BLaER1 treated with 17β-estradiol and CSF1 and Interleukin-3, amounts not matched to agents 10 nM and 100 nM (cell line): ENCODE results near the gene WRNIP1.

Source experiments
- H3K27ac ChIP-seq, 11 experiments: shearing (Covaris generic); formaldehyde crosslinking; 2 replicates each; pipeline ENCODE4 v1.8.1; 2022
- H3K27me3 ChIP-seq, 11 experiments: shearing (Covaris generic); formaldehyde crosslinking; 2 replicates each; pipeline ENCODE4 v1.8.1; 2022
- H3K36me3 ChIP-seq, 11 experiments: shearing (Covaris generic); formaldehyde crosslinking; 2 replicates each; pipeline ENCODE4 v1.8.1; 2022
- H3K4me1 ChIP-seq, 10 experiments: shearing (Covaris generic); formaldehyde crosslinking; 2 replicates each; pipeline ENCODE4 v1.8.1; 2022
- H3K4me2 ChIP-seq, 11 experiments: shearing (Covaris generic); formaldehyde crosslinking; 2 replicates each; pipeline ENCODE4 v1.8.1; 2022
- H3K4me3 ChIP-seq, 10 experiments: shearing (Covaris generic); formaldehyde crosslinking; 2 replicates each; pipeline ENCODE4 v1.8.1; 2022
- H3K9ac ChIP-seq, 11 experiments: shearing (Covaris generic); formaldehyde crosslinking; 2 replicates each; pipeline ENCODE4 v1.8.1; 2022
- H3K9me3 ChIP-seq, 11 experiments: shearing (Covaris generic); formaldehyde crosslinking; replicated peaks in 1 of 11; 2 replicates each; pipeline ENCODE4 v1.8.1; 2022
- H4K20me1 ChIP-seq, 11 experiments: shearing (Covaris generic); formaldehyde crosslinking; 2 replicates each; pipeline ENCODE4 v1.8.1; 2022
- Cebpa-rat ChIP-seq, 11 experiments: shearing (Covaris generic); IDR thresholded peaks; 2 replicates each; pipeline ENCODE4 v1.8.1; 2022

Gene WRNIP1

DNA sequence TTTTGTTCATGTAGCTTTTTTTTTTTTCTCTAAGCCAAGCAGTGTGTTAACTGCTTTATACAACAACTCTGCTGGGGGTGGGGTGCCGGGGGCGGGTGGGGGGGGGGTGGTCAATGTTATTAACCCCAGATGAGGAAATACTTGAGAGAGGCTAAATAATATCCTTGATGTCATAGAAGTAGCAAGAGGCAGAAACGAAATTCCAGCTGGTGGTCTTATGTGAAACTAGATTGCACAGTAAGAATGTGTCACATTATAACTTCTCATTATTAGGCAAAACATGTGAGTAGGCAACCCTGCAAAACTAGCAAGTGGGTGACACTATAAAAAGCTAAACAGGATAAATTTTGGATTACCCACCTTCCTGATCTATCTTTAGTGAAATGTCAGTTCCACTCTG, 27.3 kb upstream of the WRNIP1 start:
- peaks cover 32 to 73% (median 58%) of the 10 kb centered on the region in 10 experiments for H3K4me1 ChIP-seq
- peak overlapping the region; percentile 46 to 76 (median 63); a peak in 21 of 22 replicates for H3K4me2 ChIP-seq

DNA sequence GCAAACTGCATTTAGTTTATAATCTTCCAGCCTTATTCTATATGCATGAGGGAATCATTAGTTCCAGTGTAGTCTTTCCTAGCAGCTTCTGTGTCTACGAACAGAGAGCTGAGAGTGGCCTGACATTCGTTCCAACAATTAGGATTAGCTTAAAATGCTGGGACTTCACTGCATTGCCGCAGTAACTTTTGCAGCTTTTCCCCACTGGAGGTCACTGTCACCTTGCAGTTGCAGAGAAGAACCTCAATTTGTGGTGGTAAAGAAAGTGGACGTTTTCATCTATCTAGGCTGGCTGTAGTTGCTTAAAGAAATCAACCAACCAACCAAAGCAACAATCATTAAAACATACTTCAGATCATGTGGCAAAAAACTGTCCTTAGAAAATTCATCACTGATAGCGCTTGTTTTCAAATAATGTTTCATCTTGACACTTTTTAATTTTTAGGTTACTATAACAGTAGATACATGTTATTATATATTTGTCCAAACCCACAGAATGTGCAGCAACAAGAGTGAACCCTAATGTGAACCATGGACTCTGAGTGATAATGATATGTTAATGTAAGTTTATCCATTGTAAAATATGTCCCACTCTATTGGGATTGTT, 26.7 kb upstream of the WRNIP1 start:
- peak overlapping the region in 7 of 11 experiments; percentile 7 to 44 (median 17); a peak in 4 of 22 replicates for H3K27ac ChIP-seq
- H3K27me3 ChIP-seq: no peaks in the 10 kb centered on the region
- peaks cover 0 to 7% (median 0%) of the 10 kb centered on the region in 11 experiments; a peak in 3 of 22 replicates for H3K9me3 ChIP-seq
- H3K36me3 ChIP-seq: no peaks in the 10 kb centered on the region
- H3K4me3 ChIP-seq: no peak overlapping the region; a peak in 1 of 20 replicates
- H3K4me2 ChIP-seq: peak overlapping the region; percentile 46 to 76 (median 63); a peak in 21 of 22 replicates
- H4K20me1 ChIP-seq: no peaks in the 10 kb centered on the region
- peaks cover 28 to 69% (median 55%) of the 10 kb centered on the region in 10 experiments for H3K4me1 ChIP-seq
- no peak for TF ChIP-seq Cebpa-rat (IDR thresholded peaks at IDR 0.05)
- H3K9ac ChIP-seq: peak overlapping the region in 5 of 11 experiments; percentile 11 to 55 (median 32); a peak in 4 of 22 replicates

More for the DNA sequence above, 27.3 kb upstream of the WRNIP1 start:
- H3K27ac ChIP-seq: peak overlapping the region in 7 of 11 experiments; percentile 7 to 71 (median 17); a peak in 6 of 22 replicates
- H3K27me3 ChIP-seq: no peaks in the 10 kb centered on the region
- TF ChIP-seq Cebpa-rat (IDR thresholded peaks at IDR 0.05): no peak
- H3K36me3 ChIP-seq: no peaks in the 10 kb centered on the region
- H3K4me3 ChIP-seq: no peak overlapping the region; a peak in 1 of 20 replicates
- peaks cover under 1 to 13% (median 3%) of the 10 kb centered on the region in 11 experiments; a peak in 20 of 22 replicates for H3K9me3 ChIP-seq
- peak overlapping the region in 5 of 11 experiments; percentile 11 to 55 (median 32); a peak in 4 of 22 replicates for H3K9ac ChIP-seq
- no peaks in the 10 kb centered on the region for H4K20me1 ChIP-seq

DNA sequence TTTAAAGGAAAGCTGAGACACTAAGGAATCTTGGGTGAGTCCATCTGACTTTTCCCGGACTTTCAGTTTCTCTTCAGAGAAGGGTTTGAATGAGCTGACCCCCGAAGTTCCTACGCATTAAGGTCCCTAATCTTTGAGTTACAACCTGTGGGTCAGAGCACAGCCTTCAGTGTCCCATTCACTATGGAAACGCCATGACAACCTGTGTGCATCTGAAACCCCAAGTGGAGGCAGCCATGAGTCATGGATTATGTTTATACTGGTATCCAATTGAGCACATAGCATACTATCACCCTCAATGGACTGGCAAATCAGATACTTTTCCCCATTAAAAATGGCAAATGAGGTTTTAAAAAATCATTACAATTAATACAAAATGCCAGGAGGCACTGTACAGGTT, 25.9 kb upstream of the WRNIP1 start:
- Histone ChIP-seq H3K4me2 (peak overlapping the region in 4 of 11 experiments; percentile 26 to 66 (median 28); a peak in 7 of 22 replicates), H3K9ac (no peak overlapping the region), H3K36me3 (no peaks in the 10 kb centered on the region), H4K20me1 (no peaks in the 10 kb centered on the region), H3K4me3 (no peak overlapping the region), H3K4me1 (peaks cover 20 to 70% (median 54%) of the 10 kb centered on the region in 10 experiments), H3K9me3 (no peaks in the 10 kb centered on the region), H3K27me3 (no peaks in the 10 kb centered on the region), H3K27ac (peak overlapping the region in 1 of 11 experiments; percentile 4; a peak in 2 of 22 replicates)
- TF ChIP-seq Cebpa-rat (IDR thresholded peaks at IDR 0.05): no peak

DNA sequence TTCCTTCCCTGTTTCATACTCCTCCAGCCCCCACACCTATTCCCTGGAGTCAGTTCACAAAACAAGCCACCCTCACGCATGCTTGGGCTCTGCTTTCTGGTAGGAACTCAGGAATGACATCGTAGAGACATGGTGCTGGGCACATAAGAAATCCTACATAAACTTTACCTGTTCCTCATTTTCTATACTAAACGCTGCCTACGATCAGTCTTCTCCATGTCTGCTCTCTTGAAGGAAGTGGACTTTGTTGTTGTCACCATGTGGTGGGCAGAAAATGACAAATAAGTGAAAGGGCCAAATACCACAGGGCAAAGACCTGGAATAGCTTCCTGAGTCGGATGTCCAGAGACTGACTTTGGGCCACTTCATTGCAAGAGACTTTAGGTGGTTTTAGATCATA, 24.6 kb upstream of the WRNIP1 start:
- Histone ChIP-seq H3K9ac (no peak overlapping the region), H3K4me3 (no peak overlapping the region), H3K27ac (no peak overlapping the region), H3K9me3 (no peaks in the 10 kb centered on the region), H4K20me1 (no peaks in the 10 kb centered on the region), H3K4me2 (peak overlapping the region in 3 of 11 experiments; percentile 0 to 2 (median 1); a peak in 1 of 22 replicates), H3K27me3 (no peaks in the 10 kb centered on the region), H3K4me1 (peaks cover 8 to 64% (median 49%) of the 10 kb centered on the region in 10 experiments), H3K36me3 (no peaks in the 10 kb centered on the region)
- no peak for TF ChIP-seq Cebpa-rat (IDR thresholded peaks at IDR 0.05)

DNA sequence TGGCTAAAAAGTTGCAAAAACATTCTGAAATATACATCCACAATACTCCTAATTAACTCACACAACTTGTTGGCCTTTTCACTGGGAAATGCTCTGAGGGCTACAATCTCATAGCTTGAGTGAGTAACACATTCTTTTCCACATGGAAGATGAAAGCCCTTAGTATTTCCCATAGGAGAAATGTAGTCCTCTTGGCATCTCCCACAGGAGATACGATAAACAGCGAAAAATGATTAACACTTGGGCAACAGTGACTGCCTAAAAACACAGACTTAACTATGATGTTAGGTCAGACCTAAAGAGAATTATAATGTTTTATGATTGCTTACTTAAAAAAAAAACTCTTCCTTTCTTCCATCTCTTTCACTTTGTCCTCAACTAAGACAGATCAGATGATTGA, 23.4 kb upstream of the WRNIP1 start:
- Histone ChIP-seq H4K20me1 (no peaks in the 10 kb centered on the region), H3K4me1 (peaks cover 5 to 52% (median 40%) of the 10 kb centered on the region in 10 experiments), H3K36me3 (no peaks in the 10 kb centered on the region), H3K4me2 (no peak overlapping the region), H3K9me3 (no peaks in the 10 kb centered on the region), H3K4me3 (no peak overlapping the region), H3K9ac (no peak overlapping the region), H3K27ac (no peak overlapping the region), H3K27me3 (no peaks in the 10 kb centered on the region)
- no peak for TF ChIP-seq Cebpa-rat (IDR thresholded peaks at IDR 0.05)

DNA sequence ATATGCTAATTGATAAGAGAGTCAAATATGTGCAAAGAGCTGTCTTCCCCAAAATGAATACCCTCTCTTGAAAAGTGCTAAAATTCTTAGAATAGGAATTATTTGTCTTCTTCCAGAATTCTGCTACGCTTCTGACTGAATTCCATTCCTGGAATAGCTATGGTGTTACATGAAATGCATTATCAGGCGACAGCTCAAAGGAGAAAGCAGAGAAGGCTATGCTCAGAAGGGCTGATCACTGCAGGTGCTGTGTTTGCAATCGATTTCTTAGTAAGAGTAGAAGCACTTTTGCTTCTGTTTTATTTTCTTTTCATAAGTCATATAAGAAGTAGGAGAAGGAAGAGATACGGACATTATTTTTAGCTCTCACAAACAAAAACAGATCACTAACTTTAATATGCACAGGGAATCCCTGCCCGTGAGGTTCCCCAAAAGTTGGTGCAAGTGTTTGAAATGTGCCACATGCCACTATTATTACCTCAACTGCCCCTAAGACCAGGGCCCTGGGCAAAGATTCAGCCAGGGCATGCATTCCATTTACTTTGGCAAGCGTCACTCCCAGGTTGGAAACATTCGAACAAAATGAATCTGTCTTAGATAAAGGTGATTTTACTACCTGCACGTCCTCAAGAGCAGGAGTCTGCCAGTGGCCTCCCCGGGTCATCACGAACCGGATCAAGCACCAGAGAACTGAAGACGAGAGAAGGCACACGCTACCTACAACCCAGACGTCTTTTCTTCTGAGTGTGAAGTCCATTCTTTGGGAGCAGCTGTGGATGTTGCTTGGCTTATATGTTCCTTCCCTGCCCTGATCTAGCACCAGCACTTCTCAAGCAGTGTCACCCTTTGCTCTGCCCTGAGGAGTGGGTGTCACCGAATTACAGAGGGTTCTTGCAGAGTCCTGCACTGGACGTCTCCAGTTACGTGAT, 21.6 kb upstream of the WRNIP1 start:
- Histone ChIP-seq H3K36me3 (no peaks in the 10 kb centered on the region), H3K4me2 (peak overlapping the region in 7 of 11 experiments; percentile 3 to 60 (median 50); a peak in 11 of 22 replicates), H3K9me3 (no peaks in the 10 kb centered on the region), H4K20me1 (no peaks in the 10 kb centered on the region), H3K4me3 (no peak overlapping the region), H3K4me1 (peaks cover 0 to 36% (median 23%) of the 10 kb centered on the region in 10 experiments; a peak in 14 of 20 replicates), H3K27me3 (no peaks in the 10 kb centered on the region), H3K9ac (no peak overlapping the region), H3K27ac (no peak overlapping the region)
- TF ChIP-seq Cebpa-rat (IDR thresholded peaks at IDR 0.05): no peak

DNA sequence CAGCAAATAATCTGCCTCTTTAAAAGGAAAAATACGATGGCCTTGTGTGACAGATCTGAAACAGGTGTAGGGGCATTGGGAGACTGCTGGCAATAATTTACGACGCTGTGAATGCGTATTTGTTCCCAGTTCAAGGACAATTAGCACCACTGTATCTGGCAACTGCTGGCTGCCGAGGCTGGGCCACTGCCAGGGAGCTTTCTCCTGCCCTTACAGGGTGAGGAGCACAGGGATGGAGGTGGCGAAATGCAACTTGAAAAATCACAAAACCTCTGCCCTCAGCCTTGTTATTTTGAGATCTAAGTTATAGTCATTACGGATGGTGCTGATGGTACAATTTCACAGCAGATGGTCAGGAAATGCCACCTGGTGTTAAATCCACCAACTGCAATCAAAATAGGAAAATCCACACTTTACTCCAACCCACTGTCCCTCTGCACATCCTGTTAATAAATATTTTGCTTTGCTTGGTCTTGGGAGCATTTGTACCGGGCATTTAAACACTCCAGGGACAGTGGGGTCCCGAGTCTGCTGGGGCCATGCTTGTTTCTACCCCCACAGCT, 20.9 kb upstream of the WRNIP1 start:
- Histone ChIP-seq H3K9ac (no peak overlapping the region), H3K9me3 (no peaks in the 10 kb centered on the region), H4K20me1 (no peaks in the 10 kb centered on the region), H3K27ac (no peak overlapping the region), H3K27me3 (no peaks in the 10 kb centered on the region), H3K4me3 (no peak overlapping the region), H3K4me2 (peak overlapping the region in 7 of 11 experiments; percentile 3 to 60 (median 50); a peak in 12 of 22 replicates), H3K4me1 (peaks cover 0 to 28% (median 17%) of the 10 kb centered on the region in 10 experiments; a peak in 13 of 20 replicates), H3K36me3 (no peaks in the 10 kb centered on the region)
- no peak for TF ChIP-seq Cebpa-rat (IDR thresholded peaks at IDR 0.05)

DNA sequence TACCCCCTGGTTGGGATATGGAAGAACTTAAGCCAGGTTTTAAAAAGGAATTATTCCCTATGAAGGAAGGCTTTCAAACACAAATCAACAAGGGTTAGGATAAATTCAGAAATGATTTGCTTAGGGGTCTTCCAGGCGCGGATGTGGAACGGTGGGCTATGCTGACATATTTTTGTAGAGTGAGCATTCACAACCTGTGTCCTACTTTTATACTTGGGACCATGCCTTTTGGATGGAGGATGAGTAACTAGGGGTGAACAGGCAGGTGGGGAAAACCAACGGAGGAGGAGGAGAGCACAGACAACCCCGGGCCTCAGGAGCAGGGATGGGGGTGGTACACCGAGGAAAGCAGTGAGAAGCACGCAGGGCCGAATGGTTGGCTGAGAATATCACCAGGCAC, 20.4 kb upstream of the WRNIP1 start:
- Histone ChIP-seq H3K9me3 (no peaks in the 10 kb centered on the region), H3K4me1 (peaks cover 0 to 23% (median 14%) of the 10 kb centered on the region in 10 experiments; a peak in 13 of 20 replicates), H3K4me3 (no peak overlapping the region), H3K27me3 (no peaks in the 10 kb centered on the region), H3K36me3 (no peaks in the 10 kb centered on the region), H3K9ac (no peak overlapping the region), H4K20me1 (no peaks in the 10 kb centered on the region), H3K4me2 (peak overlapping the region in 7 of 11 experiments; percentile 3 to 60 (median 50); a peak in 11 of 22 replicates), H3K27ac (no peak overlapping the region)
- no peak for TF ChIP-seq Cebpa-rat (IDR thresholded peaks at IDR 0.05)
